ENCODE data around the gene ZFAND6. TPM values are rescaled to one million over a fixed set of nuclear protein-coding genes. Genes with fewer than 3 reads are reported as not detected.

Gene ZFAND6
- total RNA-seq, 1 donor from 2014 or later: 101 TPM

DNA sequence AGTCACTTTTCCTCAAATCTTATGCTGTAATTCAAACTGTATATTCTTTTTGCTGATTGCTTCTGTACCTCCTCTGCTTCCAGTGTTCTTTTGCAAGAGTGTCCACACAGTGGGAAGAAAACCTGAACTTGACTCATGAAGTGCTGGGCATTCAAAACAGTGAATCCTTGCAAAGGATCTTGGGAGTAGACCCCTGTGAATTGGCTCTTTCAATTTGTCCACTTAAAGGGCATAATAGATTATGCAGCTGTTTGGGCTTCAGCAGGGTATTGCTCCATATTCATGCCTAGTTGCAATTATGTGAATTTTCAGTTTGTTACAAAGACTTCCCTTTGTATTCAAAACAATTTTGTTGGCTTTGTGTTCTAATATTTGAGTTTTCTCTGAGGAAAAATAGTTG is 11.4 kb downstream of the ZFAND6 start:
- intact Hi-C loops (cut with micrococcal nuclease): no loop called here
- CTCF ChIA-PET: interaction anchor here (0.8 kb wide), 1 partner anchor 13 kb away, joined by 3 read pairs; no protein-coding TSS in a partner anchor
- H3K4me1 Mint-ChIP-seq: peaks cover 75% of the 10 kb centered on the region
- POLR2A ChIA-PET: interaction anchor here (1.0 kb wide), 1 partner anchor 10 kb away, joined by 3 read pairs; no protein-coding TSS in a partner anchor
- no peak overlapping the region for H3K27ac Mint-ChIP-seq
- TF ChIP-seq, protein P1, sequence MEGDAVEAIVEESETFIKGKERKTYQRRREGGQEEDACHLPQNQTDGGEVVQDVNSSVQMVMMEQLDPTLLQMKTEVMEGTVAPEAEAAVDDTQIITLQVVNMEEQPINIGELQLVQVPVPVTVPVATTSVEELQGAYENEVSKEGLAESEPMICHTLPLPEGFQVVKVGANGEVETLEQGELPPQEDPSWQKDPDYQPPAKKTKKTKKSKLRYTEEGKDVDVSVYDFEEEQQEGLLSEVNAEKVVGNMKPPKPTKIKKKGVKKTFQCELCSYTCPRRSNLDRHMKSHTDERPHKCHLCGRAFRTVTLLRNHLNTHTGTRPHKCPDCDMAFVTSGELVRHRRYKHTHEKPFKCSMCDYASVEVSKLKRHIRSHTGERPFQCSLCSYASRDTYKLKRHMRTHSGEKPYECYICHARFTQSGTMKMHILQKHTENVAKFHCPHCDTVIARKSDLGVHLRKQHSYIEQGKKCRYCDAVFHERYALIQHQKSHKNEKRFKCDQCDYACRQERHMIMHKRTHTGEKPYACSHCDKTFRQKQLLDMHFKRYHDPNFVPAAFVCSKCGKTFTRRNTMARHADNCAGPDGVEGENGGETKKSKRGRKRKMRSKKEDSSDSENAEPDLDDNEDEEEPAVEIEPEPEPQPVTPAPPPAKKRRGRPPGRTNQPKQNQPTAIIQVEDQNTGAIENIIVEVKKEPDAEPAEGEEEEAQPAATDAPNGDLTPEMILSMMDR (IDR thresholded peaks at IDR 0.05): no peak
- ATAC-seq (ENCODE audit: low read depth) (no peak), DNase-seq (no peak)
- peaks cover 21% of the 10 kb centered on the region for H3K36me3 Mint-ChIP-seq (ENCODE audit: low read depth)
- peak overlapping the region; percentile 5 for H3K4me3 Mint-ChIP-seq
- H3K9me3 Mint-ChIP-seq: no peaks in the 10 kb centered on the region
- no peaks in the 10 kb centered on the region for H3K27me3 Mint-ChIP-seq

DNA sequence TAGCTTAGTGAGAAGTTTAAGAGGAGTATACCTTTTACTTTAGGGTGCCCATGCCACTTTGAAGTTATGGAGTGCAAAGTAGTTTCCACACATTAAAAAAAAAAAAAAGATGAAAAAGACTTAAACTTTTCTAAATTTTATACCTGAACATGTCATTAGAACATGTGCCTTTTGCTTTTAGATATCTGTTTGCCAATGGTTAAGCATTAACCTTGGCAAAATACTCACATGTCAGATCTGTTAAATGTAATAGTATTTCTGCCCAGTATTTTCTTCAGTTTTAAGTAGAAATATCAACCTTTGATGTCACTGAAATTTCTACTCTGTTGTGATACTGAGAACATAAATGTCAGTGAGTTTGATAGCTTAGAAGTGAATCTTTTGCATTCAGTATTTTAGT is 12.2 kb downstream of the ZFAND6 start:
- intact Hi-C loops (cut with micrococcal nuclease): loop anchor here (1.0 kb wide), 1 partner anchor 12 kb away; the partner anchor contains the start of gene ZFAND6

DNA sequence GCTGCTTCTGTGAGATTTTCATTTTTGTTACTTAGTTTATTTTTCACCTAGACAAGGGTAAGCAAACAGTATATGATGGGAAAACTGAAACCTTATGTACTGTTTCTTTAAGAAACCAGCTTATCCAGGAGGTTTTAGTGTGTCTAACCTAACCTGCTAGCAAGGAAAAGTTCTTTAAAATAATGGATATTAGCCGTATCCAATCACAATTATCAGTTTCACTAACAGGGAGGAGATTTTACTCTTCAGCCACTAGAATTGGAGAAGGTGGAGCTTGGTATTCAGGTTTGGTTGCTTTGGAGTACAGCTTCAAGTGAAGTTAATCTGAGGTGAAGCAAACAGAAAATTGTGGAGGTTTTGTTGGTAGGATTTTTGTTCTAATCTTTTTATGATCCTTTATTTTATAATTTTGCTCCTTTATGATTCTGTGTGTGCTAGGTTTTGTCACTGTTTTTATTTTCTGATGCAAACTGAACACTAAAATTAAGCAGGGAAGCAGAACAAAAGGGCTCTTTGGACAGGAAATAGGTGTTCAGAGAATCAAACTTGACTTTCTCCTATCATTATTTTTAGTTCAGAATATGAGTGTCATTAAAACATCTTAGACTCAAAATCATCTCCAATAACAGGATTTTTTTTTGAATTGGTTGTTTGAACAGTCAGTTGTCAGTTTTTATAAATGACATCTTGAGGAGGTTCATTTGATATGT is 13.0 kb downstream of the ZFAND6 start:
- ATAC-seq (ENCODE audit: low read depth): peak; percentile 89
- Mint-ChIP-seq H3K4me1 (peaks cover 80% of the 10 kb centered on the region), H3K36me3 (ENCODE audit: low read depth) (peaks cover 20% of the 10 kb centered on the region), H3K27me3 (no peaks in the 10 kb centered on the region), H3K27ac (peak overlapping the region; percentile 53), H3K4me3 (peak overlapping the region; percentile 69), H3K9me3 (no peaks in the 10 kb centered on the region)
- DNase-seq: no peak
- CTCF ChIA-PET: no interaction called here
- POLR2A ChIA-PET: interaction anchor here (0.8 to 2.9 kb wide), 8 partner anchors 9 to 93 kb away, joined by 3 to 19 read pairs (median 4); partner anchors contain the start of gene ZFAND6
- intact Hi-C loops (cut with micrococcal nuclease): loop anchor here (1.0 kb wide), 1 partner anchor 13 kb away; the partner anchor contains the start of gene ZFAND6
- TF ChIP-seq, protein P1 (IDR thresholded peaks at IDR 0.05): no peak

More for the DNA sequence above, 12.2 kb downstream of the ZFAND6 start:
- no peak for ATAC-seq (ENCODE audit: low read depth)
- Mint-ChIP-seq H3K4me1 (peaks cover 80% of the 10 kb centered on the region), H3K4me3 (no peak overlapping the region), H3K27me3 (no peaks in the 10 kb centered on the region), H3K36me3 (ENCODE audit: low read depth) (peaks cover 21% of the 10 kb centered on the region), H3K9me3 (no peaks in the 10 kb centered on the region), H3K27ac (no peak overlapping the region)
- CTCF ChIA-PET: interaction anchor here (0.8 kb wide), 1 partner anchor 12 kb away, joined by 3 read pairs; no protein-coding TSS in a partner anchor
- no peak for DNase-seq
- POLR2A ChIA-PET: interaction anchor here (1.0 to 2.9 kb wide), 3 partner anchors 8 to 57 kb away, joined by 4 to 19 read pairs (median 4); partner anchors contain the start of gene ZFAND6
- TF ChIP-seq, protein P1 (IDR thresholded peaks at IDR 0.05): no peak

DNA sequence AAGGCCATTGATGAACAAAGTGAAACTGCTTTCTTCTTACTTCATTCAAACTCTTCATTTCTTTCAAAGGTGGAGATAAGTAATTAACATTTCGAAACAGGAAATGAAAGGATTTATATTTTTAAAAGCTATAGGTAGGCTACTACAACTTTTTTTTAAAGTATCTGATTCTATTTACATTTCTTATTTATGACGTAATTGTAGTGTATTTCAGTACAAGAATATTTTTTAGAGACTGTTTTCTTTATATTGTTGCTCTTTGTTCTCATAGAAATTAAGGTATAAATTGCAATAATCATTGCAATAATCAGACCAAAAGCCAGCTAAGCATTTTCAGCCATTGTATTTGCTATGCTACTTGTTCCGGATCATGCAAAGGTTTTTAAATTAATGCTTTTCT is 13.7 kb downstream of the ZFAND6 start:
- peaks cover 83% of the 10 kb centered on the region for H3K4me1 Mint-ChIP-seq
- no peak overlapping the region for H3K27ac Mint-ChIP-seq
- CTCF ChIA-PET: no interaction called here
- H3K36me3 Mint-ChIP-seq (ENCODE audit: low read depth): peaks cover 23% of the 10 kb centered on the region
- no peak for DNase-seq
- H3K4me3 Mint-ChIP-seq: no peak overlapping the region
- no peak for ATAC-seq (ENCODE audit: low read depth)
- TF ChIP-seq, protein P1 (IDR thresholded peaks at IDR 0.05): no peak
- H3K27me3 Mint-ChIP-seq: no peaks in the 10 kb centered on the region
- POLR2A ChIA-PET: interaction anchor here (1.4 to 2.9 kb wide), 3 partner anchors 8 to 41 kb away, joined by 3 to 19 read pairs (median 5); partner anchors contain the start of gene ZFAND6
- intact Hi-C loops (cut with micrococcal nuclease): no loop called here
- no peaks in the 10 kb centered on the region for H3K9me3 Mint-ChIP-seq
